HepG2 (cell line): ENCODE measurements around the gene IFNAR1. TPM values are rescaled to one million over a fixed set of nuclear protein-coding genes. Genes with fewer than 3 reads are reported as not detected.

ENCODE experiments used
- ATAC-seq: fragments of 200-7000 bp; cut with Tn5 transposase; 3 replicates; pipeline ENCODE4 v1.9.1; 2020; ENCODE audit warnings: mild to moderate bottlenecking, moderate library complexity
- BruUV-seq: library from RNA; stranded (reverse); fragments of 400-500 nt; replicated peaks from 2 replicates; lab custom pipeline; 2021; lab: Mats Ljungman, UMichigan
- CTCF ChIA-PET: fragments of 300-600 bp; formaldehyde crosslinking; extraction: SDS; loops from one replicate; lab custom pipeline; 2021; ENCODE audit warnings: low total read pairs, inconsistent platforms, low intra/inter-chr PET ratio; lab: Yijun Ruan, JAX
- POLR2A ChIA-PET: fragments of 350-600 bp; sonication (Branson Sonifier 250); formaldehyde crosslinking; loops from one replicate; lab custom pipeline; 2020; ENCODE audit warnings: antibody characterized with exemption, inconsistent platforms; lab: Yijun Ruan, JAX
- DNase-seq: peaks from one replicate; pipeline ENCODE4 v3.0.0-alpha.2; 2015; ENCODE audit warnings: low spot score
- FAIRE-seq: peaks from 3 replicates; lab custom pipeline; 2011; peaks lifted over from hg19 to GRCh38; lab: Jason Lieb, UNC
- H2AFZ ChIP-seq: one replicate; pipeline ENCODE4 v1.6.1; 2011; ENCODE audit warnings: low read length, inconsistent platforms
- H3K27ac ChIP-seq: fragments of 300-600 bp; 3 replicates; pipeline ENCODE4 v1.8.0; 2011; ENCODE audit warnings: mixed run types, mild to moderate bottlenecking, mixed read lengths, low read length, inconsistent platforms; ENCODE audit not compliant: insufficient read depth; ENCODE audit errors: extremely low read length
- H3K27me3 ChIP-seq, 2 experiments: fragments of 200-600 bp in 1 of 2; 2 replicates in 1 of 2; 3 replicates in 1 of 2; pipeline versions ENCODE4 v1.6.0 to v1.8.0; 2011; ENCODE audit warnings: low read length in 2 of 2, mild to moderate bottlenecking in 2 of 2, moderate library complexity in 2 of 2, inconsistent platforms in 1 of 2; ENCODE audit not compliant: insufficient read depth in 2 of 2, control insufficient read depth in 1 of 2
- H3K36me3 ChIP-seq, 2 experiments: fragments of 200-600 bp in 1 of 2; replicated peaks in 1 of 2; 2 replicates in 1 of 2; 3 replicates in 1 of 2; pipeline versions ENCODE4 v1.5.1 to v1.8.0; 2011; ENCODE audit warnings: low read length in 2 of 2, inconsistent platforms in 1 of 2; ENCODE audit not compliant: insufficient read depth in 2 of 2, control insufficient read depth in 1 of 2
- H3K4me1 ChIP-seq: 2 replicates; pipeline ENCODE4 v1.5.1; 2012; ENCODE audit warnings: low read length, inconsistent platforms; ENCODE audit not compliant: insufficient read depth
- H3K4me2 ChIP-seq: 2 replicates; pipeline ENCODE4 v1.6.0; 2011; ENCODE audit warnings: low read depth, low read length, inconsistent platforms
- H3K4me3 ChIP-seq, 3 experiments: fragments of 200-600 bp in 1 of 3; sonication (generic), shearing (Covaris generic) in 1 of 3; replicated peaks in 1 of 3; 2 replicates each; pipeline ENCODE4 v1.5.1; 2011 to 2016; ENCODE audit warnings: low read length in 3 of 3, inconsistent platforms in 2 of 3, low read depth in 2 of 3, mild to moderate bottlenecking in 2 of 3, control low read depth in 1 of 3, mixed read lengths in 1 of 3; ENCODE audit not compliant: insufficient read depth in 1 of 3
- H3K79me2 ChIP-seq: one replicate; pipeline ENCODE4 v1.6.1; 2011; ENCODE audit warnings: low read length, inconsistent platforms; ENCODE audit not compliant: insufficient read depth
- H3K9ac ChIP-seq: 2 replicates; pipeline ENCODE4 v1.6.0; 2011; ENCODE audit warnings: mild to moderate bottlenecking, low read depth, low read length, inconsistent platforms; ENCODE audit not compliant: insufficient read depth
- H3K9me3 ChIP-seq: 2 replicates; pipeline ENCODE4 v1.5.1; 2012; ENCODE audit warnings: mild to moderate bottlenecking, low read length
- H4K20me1 ChIP-seq: 2 replicates; pipeline ENCODE4 v1.6.0; 2011; ENCODE audit warnings: inconsistent platforms, mild to moderate bottlenecking, low read length, moderate library complexity; ENCODE audit not compliant: insufficient read depth
- BRD4 ChIP-seq: sonication (generic); formaldehyde crosslinking; IDR thresholded peaks from 2 replicates; pipeline ENCODE4 v1.4.0; 2020; ENCODE audit warnings: missing genetic modification reagents
- GFI1 ChIP-seq: sonication (generic); formaldehyde crosslinking; IDR thresholded peaks from 2 replicates; pipeline ENCODE4 v1.5.0; 2020; ENCODE audit warnings: missing genetic modification reagents, mild to moderate bottlenecking, borderline replicate concordance
- MTA1 ChIP-seq: sonication (generic); formaldehyde crosslinking; IDR thresholded peaks from 2 replicates; pipeline ENCODE4 v1.4.0; 2020; ENCODE audit warnings: missing genetic modification reagents, mild to moderate bottlenecking, borderline replicate concordance
- NR0B2 ChIP-seq: sonication (generic); formaldehyde crosslinking; IDR thresholded peaks from 2 replicates; pipeline ENCODE4 v1.4.0; 2020; ENCODE audit warnings: mild to moderate bottlenecking, missing genetic modification reagents
- PHB2 ChIP-seq: fragments of 450-650 bp; IDR thresholded peaks from 2 replicates; pipeline ENCODE4 v1.6.1; 2018; ENCODE audit not compliant: partially characterized antibody
- POLR2AphosphoS2 ChIP-seq: IDR thresholded peaks from 2 replicates; pipeline ENCODE4 v1.6.1; 2011; ENCODE audit warnings: low read depth, low read length, improper control_type of control experiment
- SRSF1 ChIP-seq: fragments of 200-400 bp; formaldehyde crosslinking; optimal IDR thresholded peaks from 2 replicates; pipeline ENCODE3; 2017; ENCODE audit warnings: mild to moderate bottlenecking, low read depth, low read length, moderate library complexity
- U2AF1 ChIP-seq: fragments of 200-400 bp; formaldehyde crosslinking; optimal IDR thresholded peaks from 2 replicates; pipeline ENCODE3; 2017; ENCODE audit warnings: mild to moderate bottlenecking, low read depth, low read length
- XRCC5 ChIP-seq: fragments of 200-400 bp; formaldehyde crosslinking; optimal IDR thresholded peaks from 2 replicates; pipeline ENCODE3; 2017; ENCODE audit warnings: mild to moderate bottlenecking, low read length
- YEATS4 ChIP-seq: sonication (generic); formaldehyde crosslinking; IDR thresholded peaks from 2 replicates; pipeline ENCODE4 v1.4.0; 2020; ENCODE audit warnings: missing genetic modification reagents, borderline replicate concordance
- ZNF768 ChIP-seq: sonication (generic); formaldehyde crosslinking; IDR thresholded peaks from 2 replicates; pipeline ENCODE4 v1.4.0; 2020; ENCODE audit warnings: missing genetic modification reagents
- WGBS: methylation state at CpG from one replicate; pipeline ENCODE4 v1.1.6; 2017; ENCODE audit warnings: low lambda C conversion rate; 5-methylcytosine and 5-hydroxymethylcytosine counted together
- in situ Hi-C: cut with HindIII; loops from 2 replicates; pipeline ENCODE4 v1.10.0; 2017; ENCODE audit warnings: low pct_unique_long_range_greater_than_20kb; ENCODE audit not compliant: extremely low pct_ligation_motif_present
- intact Hi-C: fragments of 100-400 bp; cut with micrococcal nuclease; formaldehyde crosslinking; loops from one replicate; pipeline ENCODE4 v1.10.0; 2022; ENCODE audit not compliant: unreplicated experiment
- polyA plus RNA-seq, 8 experiments: library from polyadenylated mRNA; depleted of rRNA in 3 of 8; stranded (reverse) in 7 of 8; unstranded in 1 of 8; fragments of >200 nt; fragmentation: Illumina TruSeq in 4 of 8; extraction: Trizol in 4 of 8; gene quantifications; 2 replicates each; pipeline versions ENCODE4 v1.2.1 to v1.2.3, GENCODE V29; 2011 to 2016; ENCODE audit warnings: low read depth in 4 of 8, missing spikeins in 1 of 8, mixed read lengths in 1 of 8; ENCODE audit not compliant: insufficient read depth in 1 of 8
- total RNA-seq, 5 experiments: library from RNA; depleted of rRNA; stranded (reverse); fragments of >200 nt; fragmentation: Illumina TruSeq; extraction: Trizol; gene quantifications; 2 replicates each; pipeline ENCODE4 v1.2.3, GENCODE V29; 2016; ENCODE audit warnings: low read depth in 1 of 5
- TF ChIP-seq, protein P1 (sequence below): sonication (generic); formaldehyde crosslinking; IDR thresholded peaks from 2 replicates; pipeline ENCODE4 v1.4.0; 2020; ENCODE audit warnings: missing genetic modification reagents
- TF ChIP-seq, protein P2 (sequence below): sonication (generic); formaldehyde crosslinking; IDR thresholded peaks from 2 replicates; pipeline ENCODE4 v1.5.0; 2020; ENCODE audit warnings: mild to moderate bottlenecking, missing genetic modification reagents
- TF ChIP-seq, protein P3 (sequence below): sonication (generic); formaldehyde crosslinking; IDR thresholded peaks from 2 replicates; pipeline ENCODE4 v1.5.1; 2020; ENCODE audit warnings: mild to moderate bottlenecking, missing genetic modification reagents, borderline replicate concordance

IFNAR1 gene
- total and polyA plus RNA-seq, 2 of the 13 experiments (the other 11 are each of a cell fraction or from before 2014, with no cell fraction given), result 6.7 to 9.3 TPM

DNA sequence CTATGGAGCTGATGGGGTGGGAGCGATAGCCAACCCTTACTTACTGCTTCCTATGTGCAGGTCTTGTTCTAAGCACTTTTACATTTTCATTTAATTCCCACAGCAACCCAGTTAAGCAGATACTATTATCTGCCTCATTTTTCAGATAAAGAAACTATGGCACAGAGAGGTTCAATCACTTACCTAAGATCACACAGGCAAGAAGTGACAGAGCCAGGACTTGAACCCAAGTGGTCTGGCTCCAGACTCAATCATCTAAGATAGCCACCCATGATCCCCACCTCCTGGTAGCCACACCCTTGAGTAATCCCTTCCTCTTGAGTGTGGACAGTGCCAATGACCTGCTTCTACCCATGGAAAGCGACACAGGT lies 23.2 kb upstream of the IFNAR1 start:
- no peaks in the 10 kb centered on the region for H3K79me2 ChIP-seq
- intact Hi-C loops (no loop called here), in situ Hi-C loops (no loop called here)
- H4K20me1 ChIP-seq, result no peaks in the 10 kb centered on the region
- no peak for ATAC-seq
- no TSS peak for BruUV-seq
- H3K9ac ChIP-seq, result no peak overlapping the region
- ChIA-PET CTCF (no interaction called here), POLR2A (no interaction called here)
- H3K4me3 ChIP-seq, result no peak overlapping the region
- no peaks in the 10 kb centered on the region for H3K9me3 ChIP-seq
- no peak overlapping the region for H3K27ac ChIP-seq
- 100% methylated on average over 2 of the region's 2 CpGs for WGBS
- FAIRE-seq, result no peak
- H3K4me1 ChIP-seq, result peaks cover 53% of the 10 kb centered on the region
- peaks cover 0 to under 1% of the 10 kb centered on the region in 2 experiments; a peak in 1 of 5 replicates for H3K36me3 ChIP-seq
- no peak overlapping the region for H2AFZ ChIP-seq
- H3K27me3 ChIP-seq, result no peaks in the 10 kb centered on the region
- DNase-seq, result no peak
- no peak overlapping the region for H3K4me2 ChIP-seq
- no peak for TF ChIP-seq NR0B2 (CRISPR knock-in tag)
- TF ChIP-seq, protein P1, sequence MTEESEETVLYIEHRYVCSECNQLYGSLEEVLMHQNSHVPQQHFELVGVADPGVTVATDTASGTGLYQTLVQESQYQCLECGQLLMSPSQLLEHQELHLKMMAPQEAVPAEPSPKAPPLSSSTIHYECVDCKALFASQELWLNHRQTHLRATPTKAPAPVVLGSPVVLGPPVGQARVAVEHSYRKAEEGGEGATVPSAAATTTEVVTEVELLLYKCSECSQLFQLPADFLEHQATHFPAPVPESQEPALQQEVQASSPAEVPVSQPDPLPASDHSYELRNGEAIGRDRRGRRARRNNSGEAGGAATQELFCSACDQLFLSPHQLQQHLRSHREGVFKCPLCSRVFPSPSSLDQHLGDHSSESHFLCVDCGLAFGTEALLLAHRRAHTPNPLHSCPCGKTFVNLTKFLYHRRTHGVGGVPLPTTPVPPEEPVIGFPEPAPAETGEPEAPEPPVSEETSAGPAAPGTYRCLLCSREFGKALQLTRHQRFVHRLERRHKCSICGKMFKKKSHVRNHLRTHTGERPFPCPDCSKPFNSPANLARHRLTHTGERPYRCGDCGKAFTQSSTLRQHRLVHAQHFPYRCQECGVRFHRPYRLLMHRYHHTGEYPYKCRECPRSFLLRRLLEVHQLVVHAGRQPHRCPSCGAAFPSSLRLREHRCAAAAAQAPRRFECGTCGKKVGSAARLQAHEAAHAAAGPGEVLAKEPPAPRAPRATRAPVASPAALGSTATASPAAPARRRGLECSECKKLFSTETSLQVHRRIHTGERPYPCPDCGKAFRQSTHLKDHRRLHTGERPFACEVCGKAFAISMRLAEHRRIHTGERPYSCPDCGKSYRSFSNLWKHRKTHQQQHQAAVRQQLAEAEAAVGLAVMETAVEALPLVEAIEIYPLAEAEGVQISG (CRISPR knock-in tag), result no peak
- TF ChIP-seq BRD4 (CRISPR knock-in tag), result no peak
- no peak for TF ChIP-seq U2AF1
- TF ChIP-seq GFI1 (CRISPR knock-in tag), result no peak
- TF ChIP-seq, protein P2, sequence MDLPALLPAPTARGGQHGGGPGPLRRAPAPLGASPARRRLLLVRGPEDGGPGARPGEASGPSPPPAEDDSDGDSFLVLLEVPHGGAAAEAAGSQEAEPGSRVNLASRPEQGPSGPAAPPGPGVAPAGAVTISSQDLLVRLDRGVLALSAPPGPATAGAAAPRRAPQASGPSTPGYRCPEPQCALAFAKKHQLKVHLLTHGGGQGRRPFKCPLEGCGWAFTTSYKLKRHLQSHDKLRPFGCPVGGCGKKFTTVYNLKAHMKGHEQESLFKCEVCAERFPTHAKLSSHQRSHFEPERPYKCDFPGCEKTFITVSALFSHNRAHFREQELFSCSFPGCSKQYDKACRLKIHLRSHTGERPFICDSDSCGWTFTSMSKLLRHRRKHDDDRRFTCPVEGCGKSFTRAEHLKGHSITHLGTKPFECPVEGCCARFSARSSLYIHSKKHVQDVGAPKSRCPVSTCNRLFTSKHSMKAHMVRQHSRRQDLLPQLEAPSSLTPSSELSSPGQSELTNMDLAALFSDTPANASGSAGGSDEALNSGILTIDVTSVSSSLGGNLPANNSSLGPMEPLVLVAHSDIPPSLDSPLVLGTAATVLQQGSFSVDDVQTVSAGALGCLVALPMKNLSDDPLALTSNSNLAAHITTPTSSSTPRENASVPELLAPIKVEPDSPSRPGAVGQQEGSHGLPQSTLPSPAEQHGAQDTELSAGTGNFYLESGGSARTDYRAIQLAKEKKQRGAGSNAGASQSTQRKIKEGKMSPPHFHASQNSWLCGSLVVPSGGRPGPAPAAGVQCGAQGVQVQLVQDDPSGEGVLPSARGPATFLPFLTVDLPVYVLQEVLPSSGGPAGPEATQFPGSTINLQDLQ (CRISPR knock-in tag), result no peak
- no peak for TF ChIP-seq YEATS4 (CRISPR knock-in tag)
- TF ChIP-seq PHB2, result no peak
- TF ChIP-seq, protein P3, sequence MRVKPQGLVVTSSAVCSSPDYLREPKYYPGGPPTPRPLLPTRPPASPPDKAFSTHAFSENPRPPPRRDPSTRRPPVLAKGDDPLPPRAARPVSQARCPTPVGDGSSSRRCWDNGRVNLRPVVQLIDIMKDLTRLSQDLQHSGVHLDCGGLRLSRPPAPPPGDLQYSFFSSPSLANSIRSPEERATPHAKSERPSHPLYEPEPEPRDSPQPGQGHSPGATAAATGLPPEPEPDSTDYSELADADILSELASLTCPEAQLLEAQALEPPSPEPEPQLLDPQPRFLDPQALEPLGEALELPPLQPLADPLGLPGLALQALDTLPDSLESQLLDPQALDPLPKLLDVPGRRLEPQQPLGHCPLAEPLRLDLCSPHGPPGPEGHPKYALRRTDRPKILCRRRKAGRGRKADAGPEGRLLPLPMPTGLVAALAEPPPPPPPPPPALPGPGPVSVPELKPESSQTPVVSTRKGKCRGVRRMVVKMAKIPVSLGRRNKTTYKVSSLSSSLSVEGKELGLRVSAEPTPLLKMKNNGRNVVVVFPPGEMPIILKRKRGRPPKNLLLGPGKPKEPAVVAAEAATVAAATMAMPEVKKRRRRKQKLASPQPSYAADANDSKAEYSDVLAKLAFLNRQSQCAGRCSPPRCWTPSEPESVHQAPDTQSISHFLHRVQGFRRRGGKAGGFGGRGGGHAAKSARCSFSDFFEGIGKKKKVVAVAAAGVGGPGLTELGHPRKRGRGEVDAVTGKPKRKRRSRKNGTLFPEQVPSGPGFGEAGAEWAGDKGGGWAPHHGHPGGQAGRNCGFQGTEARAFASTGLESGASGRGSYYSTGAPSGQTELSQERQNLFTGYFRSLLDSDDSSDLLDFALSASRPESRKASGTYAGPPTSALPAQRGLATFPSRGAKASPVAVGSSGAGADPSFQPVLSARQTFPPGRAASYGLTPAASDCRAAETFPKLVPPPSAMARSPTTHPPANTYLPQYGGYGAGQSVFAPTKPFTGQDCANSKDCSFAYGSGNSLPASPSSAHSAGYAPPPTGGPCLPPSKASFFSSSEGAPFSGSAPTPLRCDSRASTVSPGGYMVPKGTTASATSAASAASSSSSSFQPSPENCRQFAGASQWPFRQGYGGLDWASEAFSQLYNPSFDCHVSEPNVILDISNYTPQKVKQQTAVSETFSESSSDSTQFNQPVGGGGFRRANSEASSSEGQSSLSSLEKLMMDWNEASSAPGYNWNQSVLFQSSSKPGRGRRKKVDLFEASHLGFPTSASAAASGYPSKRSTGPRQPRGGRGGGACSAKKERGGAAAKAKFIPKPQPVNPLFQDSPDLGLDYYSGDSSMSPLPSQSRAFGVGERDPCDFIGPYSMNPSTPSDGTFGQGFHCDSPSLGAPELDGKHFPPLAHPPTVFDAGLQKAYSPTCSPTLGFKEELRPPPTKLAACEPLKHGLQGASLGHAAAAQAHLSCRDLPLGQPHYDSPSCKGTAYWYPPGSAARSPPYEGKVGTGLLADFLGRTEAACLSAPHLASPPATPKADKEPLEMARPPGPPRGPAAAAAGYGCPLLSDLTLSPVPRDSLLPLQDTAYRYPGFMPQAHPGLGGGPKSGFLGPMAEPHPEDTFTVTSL, result no peak
- no peak for TF ChIP-seq SRSF1
- TF ChIP-seq XRCC5, result no peak
- TF ChIP-seq POLR2AphosphoS2, result no peak
- TF ChIP-seq MTA1 (CRISPR knock-in tag), result no peak
- no peak for TF ChIP-seq ZNF768 (CRISPR knock-in tag)
